ENCODE data around the gene LAIR1.

DNA sequence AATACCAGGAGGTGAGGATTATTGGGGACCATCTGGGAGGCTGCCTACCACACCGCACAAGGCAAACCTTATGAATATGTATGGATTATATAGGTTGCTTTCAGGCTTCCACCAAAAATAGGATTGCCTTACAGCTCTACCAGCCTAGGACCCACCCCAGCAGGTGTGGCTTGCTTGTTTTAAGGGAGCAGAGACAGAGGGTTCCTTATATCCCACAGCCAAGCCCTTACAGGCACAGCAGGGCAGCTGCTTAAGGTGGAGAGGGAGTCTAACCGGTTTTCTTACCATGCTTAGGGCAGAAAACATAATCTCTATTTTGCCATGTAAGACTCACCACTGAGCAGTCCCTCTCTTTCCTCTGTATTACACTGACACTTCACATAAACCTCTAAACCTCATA is 34.5 kb upstream of the LAIR1 start:
- TF ChIP-seq, protein P1, sequence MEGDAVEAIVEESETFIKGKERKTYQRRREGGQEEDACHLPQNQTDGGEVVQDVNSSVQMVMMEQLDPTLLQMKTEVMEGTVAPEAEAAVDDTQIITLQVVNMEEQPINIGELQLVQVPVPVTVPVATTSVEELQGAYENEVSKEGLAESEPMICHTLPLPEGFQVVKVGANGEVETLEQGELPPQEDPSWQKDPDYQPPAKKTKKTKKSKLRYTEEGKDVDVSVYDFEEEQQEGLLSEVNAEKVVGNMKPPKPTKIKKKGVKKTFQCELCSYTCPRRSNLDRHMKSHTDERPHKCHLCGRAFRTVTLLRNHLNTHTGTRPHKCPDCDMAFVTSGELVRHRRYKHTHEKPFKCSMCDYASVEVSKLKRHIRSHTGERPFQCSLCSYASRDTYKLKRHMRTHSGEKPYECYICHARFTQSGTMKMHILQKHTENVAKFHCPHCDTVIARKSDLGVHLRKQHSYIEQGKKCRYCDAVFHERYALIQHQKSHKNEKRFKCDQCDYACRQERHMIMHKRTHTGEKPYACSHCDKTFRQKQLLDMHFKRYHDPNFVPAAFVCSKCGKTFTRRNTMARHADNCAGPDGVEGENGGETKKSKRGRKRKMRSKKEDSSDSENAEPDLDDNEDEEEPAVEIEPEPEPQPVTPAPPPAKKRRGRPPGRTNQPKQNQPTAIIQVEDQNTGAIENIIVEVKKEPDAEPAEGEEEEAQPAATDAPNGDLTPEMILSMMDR (conservative IDR thresholded peaks at IDR 0.05; ENCODE audit: low read length), result no peak
- no peak for TF ChIP-seq EZH2phosphoT487 (IDR thresholded peaks at IDR 0.05; ENCODE audit: borderline replicate concordance, low read depth, low read length)
